Measurements from ENCODE around the gene CAPZB.
A peak's percentile ranks its signal among the peaks of the same experiment; 100 is the strongest.

Gene CAPZB

DNA sequence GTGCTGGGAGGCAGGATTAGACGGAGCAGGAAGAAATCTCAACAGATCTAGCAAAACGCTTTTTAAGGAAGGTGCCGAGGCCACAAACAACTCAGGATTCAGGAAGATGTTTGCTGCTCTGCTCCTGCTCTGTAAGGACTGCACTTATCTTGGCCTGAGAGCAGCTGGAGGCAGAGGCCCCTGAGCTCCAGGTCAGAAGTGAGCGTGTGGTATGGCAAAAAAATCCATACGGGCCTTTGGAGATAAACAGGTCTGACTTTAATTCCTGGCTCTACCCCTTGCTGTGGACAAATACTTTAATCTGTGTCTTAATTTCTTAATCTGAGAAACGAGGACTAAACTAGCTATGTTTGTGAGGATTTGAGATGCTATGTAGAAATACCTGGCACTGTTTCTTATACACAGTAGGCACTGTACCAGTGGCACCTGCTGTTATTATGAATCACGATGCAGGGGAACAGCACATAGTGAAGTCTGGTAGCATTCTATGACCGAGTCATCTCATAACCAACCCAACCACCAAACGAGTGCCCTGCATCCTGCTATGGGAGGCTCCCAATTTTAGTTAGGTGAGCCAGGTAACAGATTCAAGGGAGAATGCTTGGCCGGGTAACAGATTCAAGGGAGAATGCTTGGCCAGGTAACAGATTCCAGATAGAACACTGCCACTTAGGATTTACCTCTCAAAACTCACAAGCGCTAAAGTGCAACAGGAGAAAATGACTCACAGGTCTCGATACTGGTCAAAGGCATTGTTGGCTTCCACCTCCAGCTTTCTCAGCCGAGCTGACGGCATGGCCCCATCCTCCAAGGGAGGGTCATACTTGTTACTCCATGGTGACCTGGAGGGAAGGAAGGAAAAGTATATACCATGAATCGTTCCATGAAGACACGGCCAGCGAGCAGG, 107.3 kb downstream of the CAPZB start:
- H3K4me3 ChIP-seq (ENCODE audit: low read depth, low read length): no peak overlapping the region
- no peak for DNase-seq (ENCODE audit: low read depth, low spot score)
- no peak for TF ChIP-seq CTCF (IDR thresholded peaks at IDR 0.05; ENCODE audit: low read depth, low read length)
- in situ Hi-C loops (cut with HindIII; ENCODE audit: low sequenced_read_pairs): no loop called here

DNA sequence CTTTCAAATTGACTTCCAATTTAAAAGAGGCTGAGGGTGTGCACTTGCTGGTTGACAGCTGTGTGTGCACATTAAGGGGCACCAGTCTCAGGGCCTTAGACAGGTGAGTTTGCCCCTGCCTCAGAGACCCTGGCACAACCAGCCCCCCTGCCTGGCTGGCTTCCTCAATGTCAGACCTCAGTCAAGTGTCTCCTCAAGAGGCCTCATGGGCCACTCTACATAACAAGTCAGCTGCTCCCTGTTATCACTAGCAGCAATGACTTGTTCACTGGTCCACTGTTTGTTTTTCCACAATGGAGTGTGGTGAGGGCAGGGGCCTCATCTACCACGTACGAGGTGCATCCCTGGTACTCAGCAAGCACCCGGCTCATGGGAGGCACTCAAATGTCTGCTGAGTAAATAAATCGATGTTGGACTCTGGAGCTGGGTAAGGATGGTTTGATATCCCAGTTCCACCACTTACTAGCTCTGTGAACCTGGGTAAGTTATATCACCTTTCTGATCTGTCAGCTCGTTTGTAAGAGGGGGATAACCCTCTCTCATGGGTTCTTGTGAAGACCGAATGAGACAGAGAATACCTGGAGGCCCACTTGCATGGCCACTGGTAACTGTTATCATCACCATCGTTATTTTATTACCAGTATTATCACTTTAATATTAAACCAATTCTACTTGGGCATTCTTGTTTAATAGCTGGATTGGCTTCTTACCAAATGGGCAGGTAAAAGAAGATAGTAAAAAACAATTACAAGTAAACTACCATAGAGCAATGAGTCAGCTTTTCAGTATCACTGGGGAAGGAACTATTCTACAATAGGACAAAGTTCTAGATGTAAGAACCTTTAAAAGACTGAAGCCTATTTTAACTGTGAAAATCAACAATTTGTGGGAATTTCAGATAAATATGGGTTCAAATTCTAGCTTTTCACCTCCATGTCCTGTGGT, 108.6 kb downstream of the CAPZB start:
- TF ChIP-seq CTCF (IDR thresholded peaks at IDR 0.05; ENCODE audit: low read depth, low read length): no peak
- no peak for DNase-seq (ENCODE audit: low read depth, low spot score)
- in situ Hi-C loops (cut with HindIII; ENCODE audit: low sequenced_read_pairs): no loop called here
- no peak overlapping the region for H3K4me3 ChIP-seq (ENCODE audit: low read depth, low read length)

DNA sequence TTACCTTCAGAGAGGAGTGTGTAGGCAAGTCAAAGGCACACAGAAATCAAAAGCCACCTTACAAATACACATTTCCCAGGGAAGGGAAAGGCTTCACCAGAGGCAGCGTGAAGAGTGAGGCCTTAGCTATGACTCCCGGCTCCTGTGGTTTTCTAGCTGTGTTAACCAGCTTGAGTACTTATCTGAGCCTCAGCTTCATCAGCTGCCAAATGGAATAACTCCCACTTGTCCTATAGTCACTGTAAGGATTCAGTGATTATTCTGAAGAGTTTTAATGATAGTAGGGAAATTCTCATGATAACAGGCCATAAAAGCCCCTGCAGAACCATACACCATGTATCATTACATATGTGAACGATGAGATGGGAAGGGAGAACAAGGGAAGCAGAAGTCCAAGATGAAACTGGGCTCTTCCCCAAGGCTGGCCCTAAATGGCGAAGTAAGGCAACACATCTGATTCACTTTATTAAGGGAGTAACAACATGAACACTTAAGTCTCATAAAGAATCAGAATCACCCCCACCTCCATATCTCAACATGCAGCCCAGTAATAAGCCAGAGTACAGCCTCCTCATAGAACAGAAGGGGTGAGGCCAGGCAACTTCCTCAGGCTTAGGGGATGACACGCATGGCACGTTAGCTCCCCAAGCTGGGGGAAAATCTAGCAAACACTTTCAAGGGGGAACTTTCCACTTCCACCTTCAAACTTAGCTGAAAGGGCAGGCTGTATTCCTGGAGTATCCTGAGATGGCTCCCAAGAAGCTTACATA, 109.5 kb downstream of the CAPZB start:
- H3K4me3 ChIP-seq (ENCODE audit: low read depth, low read length): no peak overlapping the region
- no peak for TF ChIP-seq CTCF (IDR thresholded peaks at IDR 0.05; ENCODE audit: low read depth, low read length)
- DNase-seq (ENCODE audit: low read depth, low spot score): no peak
- in situ Hi-C loops (cut with HindIII; ENCODE audit: low sequenced_read_pairs): no loop called here

- DNase-seq (ENCODE audit: low read depth, low spot score): no peak
- no peak overlapping the region for H3K4me3 ChIP-seq (ENCODE audit: low read depth, low read length)
- no peak for TF ChIP-seq CTCF (IDR thresholded peaks at IDR 0.05; ENCODE audit: low read depth, low read length)
- in situ Hi-C loops (cut with HindIII; ENCODE audit: low sequenced_read_pairs): no loop called here
These were observed 110.4 kb downstream of the CAPZB start for GRCh38 chr1:19374926-19375325.

DNA sequence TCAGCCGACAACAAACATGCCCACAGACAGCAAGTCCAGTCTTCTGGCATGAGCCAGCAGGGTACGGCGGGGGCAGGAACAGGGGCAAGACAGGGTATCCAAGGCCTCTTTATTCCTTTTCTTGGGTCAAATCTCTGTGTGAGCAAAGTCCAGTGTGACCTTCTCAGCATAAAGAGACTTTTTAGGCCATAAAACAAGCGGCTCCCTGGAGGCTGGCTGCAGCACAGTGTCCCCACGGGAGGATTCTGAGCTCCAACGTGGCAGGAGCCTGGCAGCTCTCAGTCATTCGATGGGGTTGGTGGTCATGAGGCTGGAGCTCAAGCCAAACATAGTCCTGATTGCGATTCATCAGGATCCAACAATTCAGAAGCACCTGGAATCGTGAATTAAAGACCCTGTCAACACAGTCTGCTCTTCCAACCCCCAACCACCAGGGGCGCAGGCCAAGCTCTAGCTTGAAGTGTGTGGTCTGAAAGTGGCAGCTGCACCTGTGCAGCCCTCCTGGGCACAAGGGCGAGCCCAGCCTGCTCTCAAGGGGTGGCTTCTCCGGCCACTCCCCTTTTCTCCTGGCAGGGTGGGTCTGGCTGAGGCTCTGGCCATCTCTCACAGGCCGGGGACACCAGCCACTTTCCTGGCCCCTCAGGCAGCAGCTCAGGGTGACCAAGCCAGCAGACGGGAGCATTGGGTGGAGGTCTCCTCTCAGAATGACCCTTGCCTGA, 111.1 kb downstream of the CAPZB start:
- peak; percentile 28 for TF ChIP-seq CTCF (IDR thresholded peaks at IDR 0.05; ENCODE audit: low read depth, low read length)
- in situ Hi-C loops (cut with HindIII; ENCODE audit: low sequenced_read_pairs): no loop called here
- no peak for DNase-seq (ENCODE audit: low read depth, low spot score)
- H3K4me3 ChIP-seq (ENCODE audit: low read depth, low read length): no peak overlapping the region

Measured in astrocyte of the spinal cord (primary cell).